ENCODE data around the gene GRHPR. TPM values are rescaled to one million over a fixed set of nuclear protein-coding genes. Genes with fewer than 3 reads are reported as not detected.

The GRHPR gene
- polyA plus RNA-seq, 1 of the 3 experiments (the other 2 are of a cell fraction): 206 TPM

DNA sequence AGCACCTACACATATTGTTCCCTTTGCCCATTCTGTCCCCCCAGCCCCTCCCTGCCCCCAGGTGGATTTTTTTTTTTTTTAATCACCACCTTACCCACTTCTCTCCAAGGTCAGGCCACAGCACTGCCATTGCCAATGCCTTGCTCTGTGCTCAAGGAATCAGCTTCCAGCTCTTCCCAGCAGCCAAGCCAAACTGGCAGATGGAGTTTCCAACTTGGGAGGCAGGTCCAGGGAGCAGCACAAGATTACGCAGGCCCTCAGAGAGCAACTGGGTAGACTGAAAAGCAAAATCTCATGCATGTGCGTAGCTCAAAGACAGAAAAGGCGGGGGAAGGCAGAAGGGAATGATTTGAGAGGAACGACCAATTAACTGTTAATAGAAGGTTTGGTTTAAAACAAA, 15.1 kb downstream of the GRHPR start (continued):
- no peak for TF ChIP-seq TEAD4 (IDR thresholded peaks at IDR 0.05; ENCODE audit: borderline replicate concordance, insufficient read depth)
- TF ChIP-seq, protein P1, sequence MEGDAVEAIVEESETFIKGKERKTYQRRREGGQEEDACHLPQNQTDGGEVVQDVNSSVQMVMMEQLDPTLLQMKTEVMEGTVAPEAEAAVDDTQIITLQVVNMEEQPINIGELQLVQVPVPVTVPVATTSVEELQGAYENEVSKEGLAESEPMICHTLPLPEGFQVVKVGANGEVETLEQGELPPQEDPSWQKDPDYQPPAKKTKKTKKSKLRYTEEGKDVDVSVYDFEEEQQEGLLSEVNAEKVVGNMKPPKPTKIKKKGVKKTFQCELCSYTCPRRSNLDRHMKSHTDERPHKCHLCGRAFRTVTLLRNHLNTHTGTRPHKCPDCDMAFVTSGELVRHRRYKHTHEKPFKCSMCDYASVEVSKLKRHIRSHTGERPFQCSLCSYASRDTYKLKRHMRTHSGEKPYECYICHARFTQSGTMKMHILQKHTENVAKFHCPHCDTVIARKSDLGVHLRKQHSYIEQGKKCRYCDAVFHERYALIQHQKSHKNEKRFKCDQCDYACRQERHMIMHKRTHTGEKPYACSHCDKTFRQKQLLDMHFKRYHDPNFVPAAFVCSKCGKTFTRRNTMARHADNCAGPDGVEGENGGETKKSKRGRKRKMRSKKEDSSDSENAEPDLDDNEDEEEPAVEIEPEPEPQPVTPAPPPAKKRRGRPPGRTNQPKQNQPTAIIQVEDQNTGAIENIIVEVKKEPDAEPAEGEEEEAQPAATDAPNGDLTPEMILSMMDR (IDR thresholded peaks at IDR 0.05): no peak

DNA sequence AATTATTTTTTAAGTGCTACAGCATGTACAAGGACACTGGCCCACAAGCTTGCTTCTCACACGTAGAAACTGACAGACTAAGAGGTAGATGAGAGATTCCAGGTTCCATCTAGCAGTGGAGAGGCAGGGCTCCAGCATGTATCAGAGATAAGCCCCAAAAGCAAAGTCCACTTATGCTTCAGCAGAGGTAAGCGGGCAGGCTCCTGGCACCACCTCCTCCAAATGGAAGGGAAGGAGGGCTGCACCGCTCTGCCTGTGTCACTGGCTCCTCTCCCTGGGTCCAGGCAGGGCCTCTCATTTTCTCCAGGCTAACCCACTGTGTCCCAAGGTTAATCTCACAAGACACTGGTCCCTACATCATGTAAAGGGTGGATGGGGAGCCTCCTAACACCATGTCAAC, 15.9 kb downstream of the GRHPR start:
- POLR2A ChIA-PET: interaction anchor here (0.5 kb wide), 1 partner anchor 419 kb away, joined by 3 read pairs; no protein-coding TSS in a partner anchor
- no peak for DNase-seq
- peaks cover 9% of the 10 kb centered on the region for H3F3A ChIP-seq (replicated peaks; ENCODE audit: insufficient read depth)
- peaks cover 67 to 74% of the 10 kb centered on the region in 2 experiments for H3K36me3 ChIP-seq (replicated peaks in 1 of 2; ENCODE audit: control insufficient read depth in 1 of 2, insufficient read depth in 2 of 2, low read length in 1 of 2)
- H3K9me3 ChIP-seq: no peaks in the 10 kb centered on the region
- H2AFZ ChIP-seq (ENCODE audit: low read depth): no peak overlapping the region
- no peaks in the 10 kb centered on the region for H3K4me1 ChIP-seq (ENCODE audit: control insufficient read depth in 1 of 2, insufficient read depth in 2 of 2, low read depth in 1 of 2, low read length in 1 of 2)
- H3K4me3 ChIP-seq (ENCODE audit: low read depth in 2 of 2, low read length in 1 of 2): no peak overlapping the region
- no peak overlapping the region for H3K27ac ChIP-seq (ENCODE audit: low read depth in 2 of 2, low read length in 1 of 2)
- no peaks in the 10 kb centered on the region for H3K9me2 ChIP-seq
- no peak overlapping the region for H3K4me2 ChIP-seq
- CTCF ChIA-PET: no interaction called here
- H3K9ac ChIP-seq: no peak overlapping the region
- H3K79me2 ChIP-seq (ENCODE audit: insufficient read depth): peaks cover 51% of the 10 kb centered on the region; the same call in 1 of the 2 replicates
- H4K20me1 ChIP-seq (ENCODE audit: insufficient read depth): peaks cover 52% of the 10 kb centered on the region
- H3K27me3 ChIP-seq (ENCODE audit: insufficient read depth): no peaks in the 10 kb centered on the region
- 100% methylated on average over 2 of the region's 3 CpGs for WGBS (ENCODE audit: low lambda C conversion rate)
- TF ChIP-seq NRF1 (IDR thresholded peaks at IDR 0.05; ENCODE audit: low read depth, low read length) (no peak), TCF12 (IDR thresholded peaks at IDR 0.05) (no peak), GATA2 (CRISPR knock-in tag; IDR thresholded peaks at IDR 0.05) (no peak), JUND (IDR thresholded peaks at IDR 0.05) (no peak), EZH2phosphoT487 (IDR thresholded peaks at IDR 0.05; ENCODE audit: borderline replicate concordance, low read depth) (no peak)
- TF ChIP-seq, protein P2, sequence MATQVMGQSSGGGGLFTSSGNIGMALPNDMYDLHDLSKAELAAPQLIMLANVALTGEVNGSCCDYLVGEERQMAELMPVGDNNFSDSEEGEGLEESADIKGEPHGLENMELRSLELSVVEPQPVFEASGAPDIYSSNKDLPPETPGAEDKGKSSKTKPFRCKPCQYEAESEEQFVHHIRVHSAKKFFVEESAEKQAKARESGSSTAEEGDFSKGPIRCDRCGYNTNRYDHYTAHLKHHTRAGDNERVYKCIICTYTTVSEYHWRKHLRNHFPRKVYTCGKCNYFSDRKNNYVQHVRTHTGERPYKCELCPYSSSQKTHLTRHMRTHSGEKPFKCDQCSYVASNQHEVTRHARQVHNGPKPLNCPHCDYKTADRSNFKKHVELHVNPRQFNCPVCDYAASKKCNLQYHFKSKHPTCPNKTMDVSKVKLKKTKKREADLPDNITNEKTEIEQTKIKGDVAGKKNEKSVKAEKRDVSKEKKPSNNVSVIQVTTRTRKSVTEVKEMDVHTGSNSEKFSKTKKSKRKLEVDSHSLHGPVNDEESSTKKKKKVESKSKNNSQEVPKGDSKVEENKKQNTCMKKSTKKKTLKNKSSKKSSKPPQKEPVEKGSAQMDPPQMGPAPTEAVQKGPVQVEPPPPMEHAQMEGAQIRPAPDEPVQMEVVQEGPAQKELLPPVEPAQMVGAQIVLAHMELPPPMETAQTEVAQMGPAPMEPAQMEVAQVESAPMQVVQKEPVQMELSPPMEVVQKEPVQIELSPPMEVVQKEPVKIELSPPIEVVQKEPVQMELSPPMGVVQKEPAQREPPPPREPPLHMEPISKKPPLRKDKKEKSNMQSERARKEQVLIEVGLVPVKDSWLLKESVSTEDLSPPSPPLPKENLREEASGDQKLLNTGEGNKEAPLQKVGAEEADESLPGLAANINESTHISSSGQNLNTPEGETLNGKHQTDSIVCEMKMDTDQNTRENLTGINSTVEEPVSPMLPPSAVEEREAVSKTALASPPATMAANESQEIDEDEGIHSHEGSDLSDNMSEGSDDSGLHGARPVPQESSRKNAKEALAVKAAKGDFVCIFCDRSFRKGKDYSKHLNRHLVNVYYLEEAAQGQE (IDR thresholded peaks at IDR 0.05; ENCODE audit: low read depth, low read length): no peak

DNA sequence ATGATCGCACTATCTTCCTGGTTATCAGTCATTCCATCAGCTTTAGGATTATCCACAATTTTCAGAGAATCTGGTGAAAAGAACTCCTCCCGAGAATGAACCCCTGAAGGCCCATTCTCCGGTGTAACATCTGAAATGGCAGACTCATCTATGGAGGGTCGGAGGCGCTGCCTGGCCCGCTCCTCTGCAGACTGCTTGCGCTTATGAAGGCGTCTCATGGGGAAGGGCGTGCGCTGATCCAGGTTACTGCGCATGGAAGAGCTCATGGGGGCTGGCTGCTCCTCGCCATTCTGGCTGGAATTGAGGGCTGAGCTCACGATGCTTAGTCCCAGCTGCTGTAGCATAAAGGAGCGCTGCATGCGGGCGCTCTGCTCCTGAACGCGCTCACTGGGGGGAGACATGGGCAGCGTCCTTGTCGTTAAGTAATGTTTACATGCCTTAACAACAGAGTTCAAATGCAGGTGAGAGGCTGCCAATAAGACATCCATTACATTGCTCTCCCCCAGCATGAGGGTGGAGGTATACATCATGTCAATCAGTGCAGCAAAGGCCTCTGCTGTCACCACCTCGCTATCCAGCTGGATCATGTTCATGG, 19.4 kb downstream of the GRHPR start:
- H3K9me2 ChIP-seq: no peaks in the 10 kb centered on the region
- H3K9me3 ChIP-seq: no peaks in the 10 kb centered on the region
- peaks cover 84% of the 10 kb centered on the region for H3K79me2 ChIP-seq (ENCODE audit: insufficient read depth)
- DNase-seq: no peak
- ChIA-PET POLR2A (no interaction called here), CTCF (no interaction called here)
- over 99% methylated on average over 19 of the region's 21 CpGs for WGBS (ENCODE audit: low lambda C conversion rate)
- H3K27me3 ChIP-seq (ENCODE audit: insufficient read depth): no peaks in the 10 kb centered on the region
- no peak overlapping the region for H3K4me2 ChIP-seq
- peaks cover 76% of the 10 kb centered on the region for H4K20me1 ChIP-seq (ENCODE audit: insufficient read depth)
- H2AFZ ChIP-seq (ENCODE audit: low read depth): no peak overlapping the region
- H3K4me1 ChIP-seq (ENCODE audit: control insufficient read depth in 1 of 2, insufficient read depth in 2 of 2, low read depth in 1 of 2, low read length in 1 of 2): peaks cover 0 to 6% of the 10 kb centered on the region in 2 experiments; a peak in 2 of 4 replicates
- H3F3A ChIP-seq (replicated peaks; ENCODE audit: insufficient read depth): peaks cover 9% of the 10 kb centered on the region
- H3K27ac ChIP-seq (ENCODE audit: low read depth in 2 of 2, low read length in 1 of 2): no peak overlapping the region
- H3K36me3 ChIP-seq (replicated peaks in 1 of 2; ENCODE audit: control insufficient read depth in 1 of 2, insufficient read depth in 2 of 2, low read length in 1 of 2): peaks cover 54 to 57% of the 10 kb centered on the region in 2 experiments
- H3K4me3 ChIP-seq (ENCODE audit: low read depth in 2 of 2, low read length in 1 of 2): no peak overlapping the region
- H3K9ac ChIP-seq: no peak overlapping the region
- TF ChIP-seq FOXJ3 (CRISPR knock-in tag; IDR thresholded peaks at IDR 0.05) (no peak), MXI1 (IDR thresholded peaks at IDR 0.05; ENCODE audit: low read depth, low read length) (no peak), POLR2AphosphoS5 (IDR thresholded peaks at IDR 0.05; ENCODE audit: low read depth, low read length) (no peak), TAF1 (IDR thresholded peaks at IDR 0.05; ENCODE audit: borderline replicate concordance, low read depth, low read length) (no peak), ELF1 (IDR thresholded peaks at IDR 0.05) (no peak), YY1 (IDR thresholded peaks at IDR 0.05; ENCODE audit: low read depth) (no peak)
- TF ChIP-seq, protein P3, sequence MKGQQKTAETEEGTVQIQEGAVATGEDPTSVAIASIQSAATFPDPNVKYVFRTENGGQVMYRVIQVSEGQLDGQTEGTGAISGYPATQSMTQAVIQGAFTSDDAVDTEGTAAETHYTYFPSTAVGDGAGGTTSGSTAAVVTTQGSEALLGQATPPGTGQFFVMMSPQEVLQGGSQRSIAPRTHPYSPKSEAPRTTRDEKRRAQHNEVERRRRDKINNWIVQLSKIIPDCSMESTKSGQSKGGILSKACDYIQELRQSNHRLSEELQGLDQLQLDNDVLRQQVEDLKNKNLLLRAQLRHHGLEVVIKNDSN (IDR thresholded peaks at IDR 0.05; ENCODE audit: borderline replicate concordance, low read depth): no peak
- TF ChIP-seq, protein P4, sequence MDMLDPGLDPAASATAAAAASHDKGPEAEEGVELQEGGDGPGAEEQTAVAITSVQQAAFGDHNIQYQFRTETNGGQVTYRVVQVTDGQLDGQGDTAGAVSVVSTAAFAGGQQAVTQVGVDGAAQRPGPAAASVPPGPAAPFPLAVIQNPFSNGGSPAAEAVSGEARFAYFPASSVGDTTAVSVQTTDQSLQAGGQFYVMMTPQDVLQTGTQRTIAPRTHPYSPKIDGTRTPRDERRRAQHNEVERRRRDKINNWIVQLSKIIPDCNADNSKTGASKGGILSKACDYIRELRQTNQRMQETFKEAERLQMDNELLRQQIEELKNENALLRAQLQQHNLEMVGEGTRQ (IDR thresholded peaks at IDR 0.05; ENCODE audit: borderline replicate concordance, low read depth, low read length): no peak
- TF ChIP-seq, protein P5, sequence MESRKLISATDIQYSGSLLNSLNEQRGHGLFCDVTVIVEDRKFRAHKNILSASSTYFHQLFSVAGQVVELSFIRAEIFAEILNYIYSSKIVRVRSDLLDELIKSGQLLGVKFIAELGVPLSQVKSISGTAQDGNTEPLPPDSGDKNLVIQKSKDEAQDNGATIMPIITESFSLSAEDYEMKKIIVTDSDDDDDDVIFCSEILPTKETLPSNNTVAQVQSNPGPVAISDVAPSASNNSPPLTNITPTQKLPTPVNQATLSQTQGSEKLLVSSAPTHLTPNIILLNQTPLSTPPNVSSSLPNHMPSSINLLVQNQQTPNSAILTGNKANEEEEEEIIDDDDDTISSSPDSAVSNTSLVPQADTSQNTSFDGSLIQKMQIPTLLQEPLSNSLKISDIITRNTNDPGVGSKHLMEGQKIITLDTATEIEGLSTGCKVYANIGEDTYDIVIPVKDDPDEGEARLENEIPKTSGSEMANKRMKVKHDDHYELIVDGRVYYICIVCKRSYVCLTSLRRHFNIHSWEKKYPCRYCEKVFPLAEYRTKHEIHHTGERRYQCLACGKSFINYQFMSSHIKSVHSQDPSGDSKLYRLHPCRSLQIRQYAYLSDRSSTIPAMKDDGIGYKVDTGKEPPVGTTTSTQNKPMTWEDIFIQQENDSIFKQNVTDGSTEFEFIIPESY (IDR thresholded peaks at IDR 0.05; ENCODE audit: borderline replicate concordance, low read depth): no peak

All from SK-N-SH (cell line).